Type B pancreatic cell (in vitro differentiated cells): ENCODE results near the gene ZNF207. TPM values are rescaled to one million over a fixed set of nuclear protein-coding genes. Genes with fewer than 3 reads are reported as not detected.

Experiments
- DNase-seq: peaks from one replicate; pipeline ENCODE4 v3.0.0; 2021; ENCODE audit warnings: mixed read lengths; ENCODE audit not compliant: unreplicated experiment; ENCODE audit errors: extremely low spot score
- H3K27ac Mint-ChIP-seq: 2 replicates; pipeline ENCODE4 v1.8.0; 2021; ENCODE audit warnings: mild to moderate bottlenecking, mixed read lengths
- H3K27me3 Mint-ChIP-seq: 2 replicates; pipeline ENCODE4 v1.8.0; 2021; ENCODE audit warnings: mixed read lengths
- H3K36me3 Mint-ChIP-seq: 2 replicates; pipeline ENCODE4 v1.8.0; 2021; ENCODE audit warnings: mixed read lengths
- H3K4me1 Mint-ChIP-seq: one replicate; pipeline ENCODE4 v1.8.0; 2021; ENCODE audit warnings: mixed read lengths; ENCODE audit not compliant: unreplicated experiment
- H3K4me3 Mint-ChIP-seq: 2 replicates; pipeline ENCODE4 v1.8.0; 2021; ENCODE audit warnings: mild to moderate bottlenecking, mixed read lengths
- H3K9me3 Mint-ChIP-seq: 2 replicates; pipeline ENCODE4 v1.8.0; 2021; ENCODE audit warnings: mixed read lengths
- total RNA-seq: library from RNA; stranded (reverse); gene quantifications from 2 replicates; pipeline ENCODE4 v1.2.1, GENCODE V29; 2021; ENCODE audit warnings: low replicate concordance
- TF ChIP-seq, protein P1 (sequence below): fragments of 200-600 bp; sonication (generic); conservative IDR thresholded peaks from 2 replicates; pipeline ENCODE4 v1.5.0; 2021; ENCODE audit warnings: antibody characterized with exemption, mild to moderate bottlenecking

The ZNF207 gene
- total RNA-seq, 1 donor from 2014 or later: 206 TPM

DNA sequence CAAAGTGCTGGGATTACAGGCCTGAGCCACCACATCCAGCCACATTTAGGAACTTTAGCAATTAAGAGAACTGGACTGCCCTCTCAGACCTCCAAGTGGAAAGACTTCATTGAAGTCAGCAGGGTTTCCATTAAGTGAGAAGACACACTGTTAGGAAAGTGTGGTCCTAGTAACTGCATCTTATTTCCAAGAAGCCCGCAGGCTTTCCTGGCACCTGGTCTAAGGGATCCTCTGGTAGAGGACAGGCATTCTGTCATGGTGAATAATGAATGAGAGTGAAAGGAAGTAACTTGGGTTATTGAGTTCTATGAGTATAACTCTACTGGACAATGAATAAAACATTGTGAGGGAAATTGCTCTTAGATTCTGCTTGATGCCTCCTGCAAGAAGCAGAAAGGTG lies 22.0 kb upstream of the ZNF207 start:
- Mint-ChIP-seq H3K36me3 (no peaks in the 10 kb centered on the region), H3K4me1 (peaks cover 13% of the 10 kb centered on the region), H3K27me3 (no peaks in the 10 kb centered on the region), H3K27ac (no peak overlapping the region), H3K4me3 (no peak overlapping the region), H3K9me3 (no peaks in the 10 kb centered on the region)
- TF ChIP-seq, protein P1, sequence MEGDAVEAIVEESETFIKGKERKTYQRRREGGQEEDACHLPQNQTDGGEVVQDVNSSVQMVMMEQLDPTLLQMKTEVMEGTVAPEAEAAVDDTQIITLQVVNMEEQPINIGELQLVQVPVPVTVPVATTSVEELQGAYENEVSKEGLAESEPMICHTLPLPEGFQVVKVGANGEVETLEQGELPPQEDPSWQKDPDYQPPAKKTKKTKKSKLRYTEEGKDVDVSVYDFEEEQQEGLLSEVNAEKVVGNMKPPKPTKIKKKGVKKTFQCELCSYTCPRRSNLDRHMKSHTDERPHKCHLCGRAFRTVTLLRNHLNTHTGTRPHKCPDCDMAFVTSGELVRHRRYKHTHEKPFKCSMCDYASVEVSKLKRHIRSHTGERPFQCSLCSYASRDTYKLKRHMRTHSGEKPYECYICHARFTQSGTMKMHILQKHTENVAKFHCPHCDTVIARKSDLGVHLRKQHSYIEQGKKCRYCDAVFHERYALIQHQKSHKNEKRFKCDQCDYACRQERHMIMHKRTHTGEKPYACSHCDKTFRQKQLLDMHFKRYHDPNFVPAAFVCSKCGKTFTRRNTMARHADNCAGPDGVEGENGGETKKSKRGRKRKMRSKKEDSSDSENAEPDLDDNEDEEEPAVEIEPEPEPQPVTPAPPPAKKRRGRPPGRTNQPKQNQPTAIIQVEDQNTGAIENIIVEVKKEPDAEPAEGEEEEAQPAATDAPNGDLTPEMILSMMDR: no peak
- DNase-seq: no peak

DNA sequence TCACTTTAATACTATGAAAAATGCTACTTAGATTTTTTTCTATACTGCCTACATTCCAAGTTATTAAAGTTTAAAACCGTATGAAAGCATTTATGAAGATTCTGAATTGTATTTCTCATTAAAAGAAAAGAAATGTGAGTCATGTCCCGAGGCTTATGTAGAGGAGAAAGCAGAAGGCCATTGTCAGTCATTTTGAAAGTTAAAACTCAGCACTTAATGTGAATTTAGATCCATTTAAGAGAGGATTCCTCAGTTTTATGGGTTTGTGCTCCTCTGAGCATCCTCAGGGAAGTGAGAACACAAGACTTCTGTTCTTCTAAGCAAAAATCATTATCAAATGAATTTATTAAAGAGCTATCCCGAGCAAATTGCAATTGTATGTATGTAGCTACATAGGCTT lies 19.8 kb upstream of the ZNF207 start:
- no peak overlapping the region for H3K27ac Mint-ChIP-seq
- no peaks in the 10 kb centered on the region for H3K27me3 Mint-ChIP-seq
- H3K9me3 Mint-ChIP-seq: no peaks in the 10 kb centered on the region
- TF ChIP-seq, protein P1: no peak
- H3K4me1 Mint-ChIP-seq: no peaks in the 10 kb centered on the region
- no peak for DNase-seq
- no peak overlapping the region for H3K4me3 Mint-ChIP-seq
- H3K36me3 Mint-ChIP-seq: peaks cover 9% of the 10 kb centered on the region

DNA sequence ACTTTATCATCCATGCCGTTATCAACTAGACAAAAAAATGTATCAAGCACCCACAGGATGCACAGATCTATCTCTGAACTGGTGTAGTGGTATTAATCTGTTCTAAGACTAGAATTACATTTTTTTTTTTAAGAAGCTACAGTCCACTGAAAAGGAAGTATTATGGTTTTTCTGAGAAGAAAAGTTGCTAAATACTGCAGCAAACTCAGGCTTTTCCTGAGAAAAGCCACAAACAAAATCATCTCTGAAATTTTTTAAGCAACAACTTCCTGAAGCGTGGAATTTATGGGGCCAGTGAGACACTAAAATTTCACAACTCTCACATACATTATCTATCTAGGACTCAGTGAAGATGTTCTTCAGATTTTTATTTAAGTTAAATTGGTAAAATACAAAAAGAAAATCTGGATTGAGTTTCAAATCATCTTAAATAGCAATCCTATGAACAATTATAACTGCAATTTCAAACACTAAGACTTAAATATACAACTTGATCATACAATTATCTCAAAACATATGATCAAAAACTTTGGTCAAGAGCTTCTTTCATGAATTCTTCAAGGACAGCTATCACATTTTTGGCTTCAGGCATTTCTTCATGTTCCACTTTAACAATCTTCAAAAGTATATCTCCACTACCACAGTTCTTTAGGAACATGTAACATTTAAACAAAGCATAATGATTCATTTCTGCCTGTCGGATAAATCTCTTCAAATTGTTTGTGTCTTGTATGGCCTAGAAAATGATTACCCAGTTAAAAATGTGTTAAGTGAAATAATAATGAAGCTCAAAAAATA lies 18.5 kb upstream of the ZNF207 start:
- H3K4me3 Mint-ChIP-seq: no peak overlapping the region
- no peaks in the 10 kb centered on the region for H3K9me3 Mint-ChIP-seq
- H3K4me1 Mint-ChIP-seq: no peaks in the 10 kb centered on the region
- DNase-seq: no peak
- peaks cover 9% of the 10 kb centered on the region for H3K36me3 Mint-ChIP-seq
- H3K27ac Mint-ChIP-seq: no peak overlapping the region
- TF ChIP-seq, protein P1: no peak
- no peaks in the 10 kb centered on the region for H3K27me3 Mint-ChIP-seq

DNA sequence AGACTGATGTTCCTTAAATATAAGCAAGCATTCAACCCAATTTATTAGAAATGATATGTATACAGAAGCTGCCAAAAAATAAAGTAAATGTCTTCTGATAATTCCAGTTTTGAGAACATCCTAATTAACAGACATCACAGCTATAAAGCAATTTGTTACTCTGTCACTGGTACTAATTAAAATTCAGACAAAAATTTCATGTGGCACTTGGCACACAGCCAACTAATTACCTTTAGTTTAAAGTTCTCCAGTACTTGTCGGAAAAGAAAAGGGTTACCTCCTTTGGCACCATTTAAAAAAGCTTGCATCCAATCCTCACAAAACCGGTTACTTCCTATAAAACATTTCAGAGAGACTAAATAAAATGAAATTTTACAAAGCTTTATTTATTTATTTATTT lies 16.8 kb upstream of the ZNF207 start:
- no peak for DNase-seq
- no peaks in the 10 kb centered on the region for H3K9me3 Mint-ChIP-seq
- TF ChIP-seq, protein P1: no peak
- H3K27me3 Mint-ChIP-seq: no peaks in the 10 kb centered on the region
- H3K4me1 Mint-ChIP-seq: no peaks in the 10 kb centered on the region
- no peak overlapping the region for H3K27ac Mint-ChIP-seq
- peaks cover 9% of the 10 kb centered on the region for H3K36me3 Mint-ChIP-seq
- no peak overlapping the region for H3K4me3 Mint-ChIP-seq

DNA sequence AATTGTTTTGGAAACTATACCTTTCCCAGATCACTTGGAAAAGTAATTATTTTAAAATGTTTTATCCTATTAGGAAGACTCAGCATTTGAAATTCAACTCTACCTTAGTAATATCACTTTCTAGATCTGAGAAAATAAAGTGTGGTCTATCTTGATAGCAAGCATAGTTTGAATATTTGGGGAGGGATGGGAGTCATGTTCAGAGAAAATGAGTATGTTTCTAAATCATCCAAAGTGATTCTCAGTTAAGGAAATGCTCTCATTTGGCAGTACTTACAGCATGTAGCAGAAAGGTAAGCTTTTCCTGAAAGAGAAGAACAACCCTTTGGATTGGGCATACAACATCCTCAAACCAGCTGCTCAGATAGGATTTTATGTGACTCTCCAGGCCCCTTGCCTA lies 14.9 kb upstream of the ZNF207 start:
- Mint-ChIP-seq H3K27ac (no peak overlapping the region), H3K9me3 (no peaks in the 10 kb centered on the region), H3K27me3 (no peaks in the 10 kb centered on the region), H3K4me1 (no peaks in the 10 kb centered on the region), H3K4me3 (no peak overlapping the region), H3K36me3 (peaks cover 9% of the 10 kb centered on the region)
- DNase-seq: no peak
- TF ChIP-seq, protein P1: no peak
